IMR-90 (cell line): ENCODE results near the gene PDIA3. TPM values are rescaled to one million over a fixed set of nuclear protein-coding genes. Genes with fewer than 3 reads are reported as not detected.
A peak's percentile ranks its signal among the peaks of the same experiment; 100 is the strongest.
"Not testable (repeated sequence)": the region's sequence is repeated elsewhere in the genome, so short reads cannot be mapped to it uniquely, and the experiment has no call there.

ENCODE experiments used
- ATAC-seq: fragments of 200-7000 bp; cut with Tn5 transposase; 2 replicates; pipeline ENCODE4 v1.9.1; 2020; ENCODE audit warnings: low read depth, mild to moderate bottlenecking, moderate library complexity
- BruUV-seq: library from RNA; stranded (reverse); fragments of 400-500 nt; replicated peaks from 2 replicates; lab custom pipeline; 2021; lab: Mats Ljungman, UMichigan
- CTCF ChIA-PET: fragments of 300-600 bp; formaldehyde crosslinking; extraction: SDS; loops from one replicate; lab custom pipeline; 2021; ENCODE audit warnings: antibody characterized with exemption; lab: Yijun Ruan, JAX
- POLR2A ChIA-PET: fragments of 300-600 bp; sonication (Branson Sonifier 250); formaldehyde crosslinking; loops from one replicate; lab custom pipeline; 2022; ENCODE audit warnings: antibody characterized with exemption; ENCODE audit not compliant: unreplicated experiment; lab: Charles Lee
- DNase-seq: peaks from one replicate; pipeline ENCODE4 v3.0.0; 2013
- H2AFZ ChIP-seq: replicated peaks from 2 replicates; pipeline ENCODE3; 2013; ENCODE audit warnings: low read length, mild to moderate bottlenecking; ENCODE audit not compliant: poor library complexity
- H2AK5ac ChIP-seq: 2 replicates; pipeline ENCODE4 v1.6.1; 2013; ENCODE audit warnings: low read depth, low read length, inconsistent platforms
- H2AK9ac ChIP-seq: replicated peaks from 2 replicates; pipeline ENCODE3; 2013; ENCODE audit warnings: mild to moderate bottlenecking, low read depth, low read length, moderate library complexity; ENCODE audit not compliant: poor library complexity
- H2BK120ac ChIP-seq: 2 replicates; pipeline ENCODE4 v1.6.1; 2013; ENCODE audit warnings: low read depth, low read length, inconsistent platforms
- H2BK15ac ChIP-seq: 3 replicates; pipeline ENCODE4 v1.6.1; 2013; ENCODE audit warnings: low read depth, low read length, inconsistent platforms
- H2BK20ac ChIP-seq: 2 replicates; pipeline ENCODE4 v1.6.1; 2013; ENCODE audit warnings: low read depth, mild to moderate bottlenecking, inconsistent platforms, low read length, moderate library complexity
- H2BK5ac ChIP-seq: 2 replicates; pipeline ENCODE4 v1.6.1; 2013; ENCODE audit warnings: mild to moderate bottlenecking, low read depth, low read length, inconsistent platforms; ENCODE audit not compliant: poor library complexity, severe bottlenecking
- H3K14ac ChIP-seq: replicated peaks from 2 replicates; pipeline ENCODE4 v1.6.1; 2013; ENCODE audit warnings: low read depth, low read length, inconsistent platforms
- H3K18ac ChIP-seq: 2 replicates; pipeline ENCODE4 v1.6.1; 2013; ENCODE audit warnings: low read depth, low read length, control low read depth
- H3K23ac ChIP-seq: 2 replicates; pipeline ENCODE4 v1.6.1; 2013; ENCODE audit warnings: low read depth, low read length, inconsistent platforms
- H3K27ac ChIP-seq: 2 replicates; pipeline ENCODE4 v1.5.1; 2013; ENCODE audit warnings: mild to moderate bottlenecking, control low read depth, low read length; ENCODE audit not compliant: insufficient read depth
- H3K27me3 ChIP-seq: 2 replicates; pipeline ENCODE4 v1.6.1; 2013; ENCODE audit warnings: low read length; ENCODE audit not compliant: control insufficient read depth, insufficient read depth
- H3K36me3 ChIP-seq: 2 replicates; pipeline ENCODE4 v1.6.1; 2013; ENCODE audit warnings: low read length, mixed read lengths; ENCODE audit not compliant: control insufficient read depth, insufficient read depth
- H3K4ac ChIP-seq: 2 replicates; pipeline ENCODE4 v1.6.1; 2013; ENCODE audit warnings: low read depth, low read length, inconsistent platforms
- H3K4me1 ChIP-seq: 2 replicates; pipeline ENCODE4 v1.6.1; 2013; ENCODE audit warnings: low read length, mixed read lengths; ENCODE audit not compliant: control insufficient read depth, insufficient read depth
- H3K4me2 ChIP-seq: 2 replicates; pipeline ENCODE4 v1.6.1; 2013; ENCODE audit warnings: low read depth, mild to moderate bottlenecking, control low read depth, low read length, moderate library complexity
- H3K4me3 ChIP-seq: 2 replicates; pipeline ENCODE4 v1.5.1; 2013; ENCODE audit warnings: low read depth, mild to moderate bottlenecking, control low read depth, low read length, moderate library complexity; ENCODE audit not compliant: insufficient read depth
- H3K56ac ChIP-seq: 2 replicates; pipeline ENCODE4 v1.6.1; 2013; ENCODE audit warnings: low read length, inconsistent platforms; ENCODE audit not compliant: insufficient read depth; ENCODE audit errors: extremely low read depth
- H3K79me1 ChIP-seq, 2 experiments: 2 replicates each; pipeline ENCODE4 v1.6.1; 2013; ENCODE audit warnings: low read length in 2 of 2, inconsistent platforms in 1 of 2, low read depth in 1 of 2
- H3K9ac ChIP-seq: 2 replicates; pipeline ENCODE4 v1.6.1; 2013; ENCODE audit warnings: low read depth, low read length, control low read depth
- H3K9me1 ChIP-seq: 2 replicates; pipeline ENCODE4 v1.6.1; 2013; ENCODE audit warnings: low read length, inconsistent platforms; ENCODE audit not compliant: insufficient read depth
- H3K9me3 ChIP-seq: 2 replicates; pipeline ENCODE4 v1.6.1; 2013; ENCODE audit warnings: low read length; ENCODE audit not compliant: control insufficient read depth, insufficient read depth
- H4K20me1 ChIP-seq: 2 replicates; pipeline ENCODE4 v1.6.1; 2013; ENCODE audit warnings: low read length, inconsistent platforms; ENCODE audit not compliant: insufficient read depth
- H4K5ac ChIP-seq: 2 replicates; pipeline ENCODE4 v1.6.1; 2013; ENCODE audit warnings: mild to moderate bottlenecking, low read depth, low read length, control low read depth
- H4K8ac ChIP-seq, 2 experiments: 2 replicates each; pipeline ENCODE4 v1.6.1; 2013; ENCODE audit warnings: low read depth in 2 of 2, low read length in 2 of 2, control low read depth in 1 of 2, inconsistent platforms in 1 of 2
- H4K91ac ChIP-seq: 2 replicates; pipeline ENCODE4 v1.6.1; 2013; ENCODE audit warnings: low read depth, low read length, inconsistent platforms; ENCODE audit not compliant: insufficient read depth
- WGBS, 2 experiments: methylation state at CpG; one replicate each; pipeline versions ENCODE4 v1.1.5 to v1.1.7; 2013; ENCODE audit warnings: missing lambda C conversion rate in 2 of 2; ENCODE audit not compliant: insufficient read length in 1 of 2; ENCODE audit errors: extremely low coverage in 2 of 2; 5-methylcytosine and 5-hydroxymethylcytosine counted together
- dilution Hi-C: fragments of 300-500 bp; cut with HindIII; formaldehyde crosslinking; loops from one replicate; pipeline ENCODE4 v1.14.3; 2018; ENCODE audit warnings: low sequenced_read_pairs; ENCODE audit not compliant: unreplicated experiment
- in situ Hi-C: fragments of 300-500 bp; cut with MboI; formaldehyde crosslinking; loops from 3 replicates; pipeline ENCODE4 v1.14.3; 2019; ENCODE audit warnings: low sequenced_read_pairs, inconsistent platforms, mixed read lengths
- intact Hi-C: fragments of 100-400 bp; cut with micrococcal nuclease; formaldehyde crosslinking; loops from 2 replicates; pipeline ENCODE4 v1.10.0; 2022
- polyA plus RNA-seq, 3 experiments: library from polyadenylated mRNA; depleted of rRNA; stranded (reverse); fragments of >200 nt; gene quantifications; 2 replicates each; pipeline ENCODE4 v1.2.3, GENCODE V29; 2012; ENCODE audit warnings: low replicate concordance in 1 of 3
- total RNA-seq: library from RNA; depleted of rRNA; stranded (reverse); fragments of >200 nt; gene quantifications from 2 replicates; pipeline ENCODE4 v1.2.3, GENCODE V29; 2012

Gene PDIA3
- total and polyA plus RNA-seq, 2 of the 4 experiments (the other 2 are of a cell fraction), result 103 to 396 TPM

DNA sequence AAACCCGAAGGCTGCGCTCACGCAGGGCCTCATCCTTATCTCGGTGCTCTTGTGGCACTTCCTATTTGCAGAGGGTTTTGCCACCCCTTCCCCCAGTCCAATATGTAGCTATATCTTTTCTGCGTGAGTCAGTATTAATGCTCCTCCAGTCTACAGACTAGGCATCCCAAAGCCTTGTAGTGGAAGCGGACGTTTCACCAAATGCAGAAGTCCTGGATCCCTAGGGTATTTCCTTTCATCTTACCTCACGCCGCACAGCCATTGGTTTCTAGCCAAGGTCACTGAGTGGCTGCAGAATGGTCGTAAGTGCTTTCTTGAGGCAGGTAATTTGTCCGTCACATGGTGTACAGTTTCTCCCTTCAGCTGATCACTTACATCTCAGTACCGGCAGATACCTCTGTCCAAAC is 668 bp downstream of the PDIA3 start:
- H3K36me3 ChIP-seq, in situ Hi-C loops, H2BK120ac ChIP-seq, CTCF ChIA-PET, H2BK20ac ChIP-seq, ATAC-seq, H3K4me1 ChIP-seq, intact Hi-C loops, H2BK15ac ChIP-seq, dilution Hi-C loops, H2AK9ac ChIP-seq, H3K27me3 ChIP-seq, H4K91ac ChIP-seq, H3K9me3 ChIP-seq, BruUV-seq, H3K9me1 ChIP-seq: not testable (repeated sequence)
- Histone ChIP-seq H4K5ac (peak overlapping the region; percentile 5; the same call in 1 of the 2 replicates), H3K23ac (peak overlapping the region; percentile 91), H3K4ac (peak overlapping the region; percentile 91), H3K14ac (peak overlapping the region; percentile 93), H3K79me1 (peaks cover 0 to 32% of the 10 kb centered on the region in 2 experiments; a peak in 2 of 4 replicates), H3K9ac (peak overlapping the region; percentile 96), H3K18ac (peak overlapping the region; percentile 10; the same call in 1 of the 2 replicates), H4K8ac (peak overlapping the region; percentile 65 to 72; a peak in 2 of 4 replicates), H2AK5ac (peak overlapping the region; percentile 67), H4K20me1 (peaks cover 49% of the 10 kb centered on the region), H3K27ac (peak overlapping the region; percentile 98), H2AFZ (peak overlapping the region; percentile 86), H3K4me2 (peak overlapping the region; percentile 97), H3K56ac (peak overlapping the region; percentile 72), H2BK5ac (peak overlapping the region; percentile 97), H3K4me3 (peak overlapping the region; percentile 96)
- WGBS, 2 experiments, result no CpG with 5 or more reads among the region's 12 CpGs
- POLR2A ChIA-PET, result interaction anchor here (1.0 kb wide), 1 partner anchor 48 kb away, joined by 3 read pairs; no protein-coding TSS in a partner anchor
- peak; percentile 58 for DNase-seq
